ENCODE results near the gene WFDC6. TPM values are rescaled to one million over a fixed set of nuclear protein-coding genes. Genes with fewer than 3 reads are reported as not detected.

The WFDC6 gene
- not detected in 2 replicates for total RNA-seq

DNA sequence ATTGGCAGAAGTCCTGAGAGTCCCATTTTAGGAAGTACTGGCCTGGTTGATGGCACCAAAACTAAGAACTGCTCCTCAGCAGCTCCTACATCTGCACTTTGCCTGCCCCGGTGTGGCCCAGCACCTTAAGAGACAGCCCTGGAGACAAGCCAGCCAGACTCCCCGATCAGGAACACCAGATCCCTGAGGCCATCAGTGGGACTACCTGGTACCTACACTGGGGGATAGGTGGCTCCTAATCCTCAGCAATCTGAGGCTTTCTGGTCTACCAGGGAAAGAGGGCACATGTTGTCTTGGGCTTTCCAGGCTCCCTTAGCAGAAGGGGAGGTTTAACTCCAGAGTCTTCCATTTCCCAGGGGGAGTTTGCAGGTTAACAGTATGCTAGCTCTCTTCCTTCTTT, at the start of gene WFDC6:
TSS of gene WFDC6 (minus strand) at position 101 of the 400 bp plus-strand sequence. CDS start at position 26, 75 bp downstream.

DNA sequence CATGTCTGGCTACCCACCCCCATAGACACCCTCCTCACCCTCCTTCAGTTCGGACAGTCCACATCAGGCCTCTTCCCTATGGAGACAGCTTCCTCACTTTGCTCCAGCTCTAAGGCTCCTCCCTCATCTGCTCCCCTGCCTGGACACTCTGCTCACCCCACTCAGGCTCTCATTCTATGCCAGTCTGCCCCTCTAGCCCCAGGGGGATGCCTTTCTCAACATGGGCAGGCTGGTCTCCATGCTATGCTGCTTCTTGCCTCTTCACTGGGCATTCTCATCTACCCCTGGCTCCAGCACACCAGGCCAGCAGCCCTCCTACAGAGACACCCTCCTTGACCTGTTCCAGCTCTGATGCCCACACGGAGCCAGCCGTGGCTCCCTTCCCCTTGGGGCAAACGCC, 39.9 kb upstream of the WFDC6 start, which contains the start of gene WFDC8:
TSS of gene WFDC8 (minus strand) at position 101 of the 400 bp plus-strand sequence. CDS start at position 64, 37 bp downstream.

DNA sequence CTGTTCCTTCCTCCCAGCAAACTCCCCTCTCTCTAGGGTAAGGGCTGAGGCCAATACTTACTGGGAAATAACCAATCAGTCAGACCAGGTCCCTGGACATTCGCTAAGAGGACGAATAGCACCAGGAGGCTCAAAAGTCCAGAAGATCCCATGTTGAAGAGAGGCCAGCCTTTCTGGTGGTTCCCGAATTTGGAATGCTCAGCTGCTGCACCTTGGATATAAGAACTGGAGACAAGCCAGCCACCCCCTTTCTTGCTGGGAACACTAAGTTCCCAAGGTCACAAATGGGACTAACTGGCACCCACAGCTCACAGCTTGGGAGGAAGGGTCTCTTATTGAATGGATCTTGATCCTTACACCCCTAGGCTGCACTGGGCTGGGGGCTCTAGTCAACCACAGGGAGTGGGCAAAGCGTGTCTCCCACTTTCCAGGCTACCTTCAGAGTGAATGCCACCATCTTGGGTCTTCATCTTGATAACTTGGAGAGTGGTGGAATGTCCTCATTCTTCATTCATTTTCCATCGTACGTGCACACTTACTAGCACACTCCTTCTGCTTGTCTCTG, 8.0 kb upstream of the WFDC6 start, which contains the start of gene EPPIN:
TSS of gene EPPIN (minus strand) at position 196 of the 565 bp plus-strand sequence. CDS start at position 152, 44 bp downstream.

DNA sequence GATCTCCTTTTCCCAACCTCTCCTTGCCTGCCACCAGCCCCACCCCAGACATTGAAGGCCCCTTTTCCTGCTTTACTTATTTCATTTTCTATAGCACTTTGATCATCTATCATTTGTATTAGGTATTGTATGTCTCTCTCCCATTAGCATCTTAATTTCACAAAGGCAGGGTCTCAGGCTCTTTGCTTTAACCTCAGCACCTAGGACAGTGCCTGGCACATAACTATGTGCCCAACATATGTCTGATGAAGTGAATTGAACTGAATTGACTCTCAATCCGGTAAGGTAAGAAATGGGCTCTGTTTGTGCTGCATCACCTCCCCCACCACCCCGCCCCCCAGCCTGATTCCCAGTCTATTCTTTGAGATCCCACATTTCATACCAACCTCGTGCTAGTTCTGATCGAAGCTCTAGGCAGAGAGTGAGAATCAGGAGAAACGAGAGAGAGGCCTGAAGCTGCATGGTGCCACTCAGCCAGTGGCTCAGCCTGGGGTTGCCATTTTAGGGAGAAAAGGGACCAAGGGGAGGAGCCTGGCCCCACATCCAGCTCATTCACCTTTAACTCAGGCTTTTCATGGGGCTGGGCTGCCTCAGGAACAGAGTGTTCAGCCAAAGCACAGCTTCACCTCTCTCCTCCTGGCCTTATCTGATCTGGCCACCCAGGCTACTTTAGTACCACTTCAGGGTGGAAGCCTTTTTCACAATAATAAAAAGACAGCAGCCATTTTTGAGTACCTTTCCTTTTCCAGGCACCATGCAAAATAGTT, 24.0 kb downstream of the WFDC6 start, which contains the start of gene SPINT3:
TSS of gene SPINT3 (minus strand) at position 476 of the 767 bp plus-strand sequence. CDS start at position 462, 14 bp downstream.

Other genes starting within 250 kb of the WFDC6 start
- not detected in 2 replicates for gene RBPJL, start 232.6 kb downstream of the WFDC6 start, total RNA-seq
- gene MATN4, start 231.2 kb downstream of the WFDC6 start, total RNA-seq, result 0.17 TPM in 1 of 2 replicates, not detected in the other
- gene SDC4, start 191.1 kb downstream of the WFDC6 start, total RNA-seq, result 78.1 and 98.7 TPM in 2 replicates
- gene SYS1, start 176.3 kb downstream of the WFDC6 start, total RNA-seq, result 15.8 and 34.5 TPM in 2 replicates
- 0.09 TPM in 1 of 2 replicates, not detected in the other for gene TP53TG5, start 161.2 kb downstream of the WFDC6 start, total RNA-seq
- gene DBNDD2, start 131.2 kb downstream of the WFDC6 start, total RNA-seq, result 0.34 and 0.63 TPM in 2 replicates
- gene PIGT, start 123.3 kb downstream of the WFDC6 start, total RNA-seq, result 17.5 and 29.5 TPM in 2 replicates
- gene WFDC2, start 69.7 kb downstream of the WFDC6 start, total RNA-seq, result not detected in 2 replicates
- not detected in 2 replicates for gene SPINT3, start 23.9 kb downstream of the WFDC6 start, total RNA-seq
- gene EPPIN, start 7.9 kb upstream of the WFDC6 start, total RNA-seq, result not detected in 2 replicates
- not detected in 2 replicates for gene WFDC8, start 39.8 kb upstream of the WFDC6 start, total RNA-seq
- not detected in 2 replicates for gene WFDC10A, start 90.3 kb upstream of the WFDC6 start, total RNA-seq
- gene WFDC9, start 91.8 kb upstream of the WFDC6 start, total RNA-seq, result not detected in 2 replicates
- gene WFDC11, start 130.8 kb upstream of the WFDC6 start, total RNA-seq, result not detected in 2 replicates
- gene WFDC13, start 162.6 kb upstream of the WFDC6 start, total RNA-seq, result not detected in 2 replicates
- gene WFDC10B, start 165.5 kb upstream of the WFDC6 start, total RNA-seq, result 0.26 TPM in 1 of 2 replicates, not detected in the other
- gene SPINT4, start 182.9 kb upstream of the WFDC6 start, total RNA-seq, result not detected in 2 replicates

Measured in bronchial smooth muscle cell (primary cell).